ENCODE measurements around the gene NEURL3.

GRCh38 chr2:96528006-96528699, 23.0 kb upstream of the NEURL3 start:
- no peak for TF ChIP-seq CTCF (IDR thresholded peaks at IDR 0.05)
- no peak for TF ChIP-seq POLR2A (IDR thresholded peaks at IDR 0.05)

Measured in esophagus squamous epithelium (tissue), 4 donors.